ENCODE measurements around the gene CNNM1.

CNNM1 gene

GRCh38 chr10:99339077-99339476 is 9.9 kb downstream of the CNNM1 start:
- no peak for DNase-seq (ENCODE audit: low read depth, low spot score)
- ChIA-PET CTCF (no interaction called here), POLR2A (no interaction called here)
- H3K4me3 ChIP-seq (ENCODE audit: low read depth, low read length) = no peak overlapping the region
- TF ChIP-seq CTCF (IDR thresholded peaks at IDR 0.05; ENCODE audit: insufficient read depth, low read length, missing control alignments) = no peak

- DNase-seq (ENCODE audit: low read depth, low spot score) = no peak
- POLR2A ChIA-PET = no interaction called here
- TF ChIP-seq CTCF (IDR thresholded peaks at IDR 0.05; ENCODE audit: insufficient read depth, low read length, missing control alignments) = no peak
- CTCF ChIA-PET = no interaction called here
- H3K4me3 ChIP-seq (ENCODE audit: low read depth, low read length) = no peak overlapping the region
Observed at GRCh38 chr10:99339563-99340047, 10.4 kb downstream of the CNNM1 start.

GRCh38 chr10:99340650-99341049 is 11.5 kb downstream of the CNNM1 start:
- no peak for TF ChIP-seq CTCF (IDR thresholded peaks at IDR 0.05; ENCODE audit: insufficient read depth, low read length, missing control alignments)
- no peak for DNase-seq (ENCODE audit: low read depth, low spot score)
- CTCF ChIA-PET = interaction anchor here (1.4 kb wide), 1 partner anchor 51 kb away, joined by 7 read pairs; no protein-coding TSS in a partner anchor
- POLR2A ChIA-PET = no interaction called here
- no peak overlapping the region for H3K4me3 ChIP-seq (ENCODE audit: low read depth, low read length)

- H3K4me3 ChIP-seq (ENCODE audit: low read depth, low read length) = no peak overlapping the region
- ChIA-PET POLR2A (no interaction called here), CTCF (interaction anchor here (1.4 kb wide), 1 partner anchor 51 kb away, joined by 7 read pairs; no protein-coding TSS in a partner anchor)
- no peak for TF ChIP-seq CTCF (IDR thresholded peaks at IDR 0.05; ENCODE audit: insufficient read depth, low read length, missing control alignments)
- DNase-seq (ENCODE audit: low read depth, low spot score) = no peak
Observed at GRCh38 chr10:99341248-99341647, 12.1 kb downstream of the CNNM1 start.

- DNase-seq (ENCODE audit: low read depth, low spot score) = no peak
- CTCF ChIA-PET = no interaction called here
- TF ChIP-seq CTCF (IDR thresholded peaks at IDR 0.05; ENCODE audit: insufficient read depth, low read length, missing control alignments) = no peak
- POLR2A ChIA-PET = no interaction called here
- H3K4me3 ChIP-seq (ENCODE audit: low read depth, low read length) = no peak overlapping the region
Observed at GRCh38 chr10:99341860-99342490, 12.8 kb downstream of the CNNM1 start.

- ChIA-PET CTCF (no interaction called here), POLR2A (no interaction called here)
- DNase-seq (ENCODE audit: low read depth, low spot score) = no peak
- no peak overlapping the region for H3K4me3 ChIP-seq (ENCODE audit: low read depth, low read length)
- TF ChIP-seq CTCF (IDR thresholded peaks at IDR 0.05; ENCODE audit: insufficient read depth, low read length, missing control alignments) = no peak
Observed at GRCh38 chr10:99343262-99343661, 14.1 kb downstream of the CNNM1 start.
